Medulla oblongata (tissue), 1 donor: ENCODE measurements around the gene NTMT2.
A peak's percentile ranks its signal among the peaks of the same experiment; 100 is the strongest.
"Not testable (repeated sequence)": the region's sequence is repeated elsewhere in the genome, so short reads cannot be mapped to it uniquely, and the experiment has no call there.

ENCODE experiments used
- DNase-seq: peaks from one replicate; pipeline ENCODE4 v3.0.0-alpha.2; 2015; ENCODE audit errors: extremely low spot score

Gene NTMT2

DNA sequence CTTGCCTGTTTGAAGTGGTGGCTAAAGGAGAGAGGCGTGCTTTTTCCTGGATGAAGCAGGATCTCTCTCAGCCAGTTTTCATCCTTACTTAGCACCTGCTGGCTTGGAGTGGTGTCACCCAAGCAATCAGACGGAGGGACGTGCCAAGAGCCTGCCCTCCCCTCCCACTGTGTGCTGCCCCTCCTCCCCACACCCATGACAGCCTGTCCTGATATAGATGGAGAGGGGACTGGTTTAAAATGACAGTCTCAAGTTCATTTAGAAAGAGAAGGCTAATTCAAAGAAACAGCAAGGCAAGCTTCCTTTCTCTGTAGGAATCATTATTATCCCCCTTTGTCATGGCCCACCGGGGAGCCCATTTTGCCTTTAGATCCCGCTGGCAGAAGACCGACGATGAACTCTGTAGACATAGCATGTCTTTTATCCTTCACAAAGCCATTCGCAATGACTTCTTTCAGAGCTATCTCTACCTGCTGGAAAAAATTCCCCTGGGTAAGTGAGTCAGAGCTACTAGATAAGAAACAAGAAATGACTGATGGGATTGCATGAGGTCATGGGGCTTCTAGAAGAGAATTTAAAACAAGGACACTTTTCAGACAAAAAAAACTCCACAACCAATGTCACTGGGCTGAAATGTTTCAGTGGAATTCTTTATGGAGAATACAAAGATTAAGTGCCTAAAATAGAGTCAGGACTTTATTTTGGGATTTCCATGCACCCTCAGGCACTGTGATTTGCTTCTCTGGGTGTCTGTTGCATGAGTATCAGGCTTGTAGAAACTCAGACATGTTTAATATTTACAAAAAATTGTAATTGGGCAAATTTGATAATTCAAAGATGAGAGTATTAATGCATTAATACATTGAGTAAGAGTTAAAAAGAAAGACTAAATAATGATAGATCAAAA lies at the start of gene NTMT2:
TSS of gene NTMT2 (plus strand) at position 190 of the 907 bp plus-strand sequence. CDS start at position 339, 149 bp downstream.
- DNase-seq = no peak

DNA sequence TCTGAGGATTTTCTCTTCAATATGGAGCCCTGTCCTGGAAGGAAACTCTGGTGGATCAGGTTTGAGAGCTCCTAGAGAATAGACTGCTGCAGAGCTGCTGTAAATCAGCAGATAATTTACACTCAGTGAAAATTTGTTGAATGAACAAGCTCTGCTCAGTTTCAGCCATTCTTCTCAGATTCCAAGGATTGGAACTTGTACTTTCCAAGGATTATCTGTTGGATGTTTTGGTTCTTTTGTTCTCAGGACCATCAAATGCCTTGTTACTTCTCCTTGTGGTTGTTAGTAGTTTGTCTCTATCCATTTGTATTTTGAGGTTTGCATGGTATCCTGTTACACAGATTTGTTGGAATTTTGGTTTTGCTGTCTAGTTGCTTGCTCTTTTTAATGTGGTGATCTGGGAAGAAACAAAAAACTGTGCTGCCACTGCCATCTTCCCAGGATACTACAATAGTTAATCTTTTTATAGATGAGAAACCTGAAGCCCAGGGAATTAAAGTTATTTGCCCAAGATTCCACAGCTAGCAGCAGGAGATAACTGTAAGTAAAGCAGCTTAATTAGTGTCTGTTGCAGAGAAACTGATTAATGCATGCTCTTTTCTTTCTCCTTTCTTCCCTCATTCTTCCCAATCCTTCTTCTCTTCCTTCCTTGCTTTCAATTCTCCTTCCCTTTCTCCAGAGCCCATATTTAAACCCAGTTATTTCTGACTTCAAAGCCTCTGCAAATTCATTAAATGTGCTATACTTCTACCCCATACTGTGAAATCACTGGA lies 49.6 kb upstream of the NTMT2 start:
- DNase-seq = no peak

DNA sequence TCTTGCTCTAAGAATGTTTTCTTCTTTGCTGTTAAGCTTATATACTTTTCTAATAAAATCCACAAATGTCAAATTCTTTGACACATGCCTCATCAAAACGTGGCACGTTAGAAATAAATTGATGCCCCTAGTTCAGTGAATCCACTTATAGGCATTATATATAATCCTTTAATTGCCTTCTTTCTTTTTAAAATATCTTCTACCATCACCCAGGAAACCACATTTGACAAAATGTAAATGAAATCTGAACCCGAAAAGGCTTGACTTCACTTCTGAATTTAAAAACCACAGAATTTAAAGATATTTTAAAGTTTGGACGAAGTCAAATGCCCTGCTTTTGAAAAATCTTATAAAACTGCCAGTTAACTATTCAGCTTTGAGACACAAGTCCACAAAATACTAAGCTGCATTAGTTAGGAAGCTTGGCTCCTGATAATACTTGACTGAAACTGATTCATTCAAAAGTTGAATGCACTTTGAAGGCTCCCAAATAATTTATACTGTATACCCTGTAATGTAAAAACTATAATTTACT lies 48.9 kb upstream of the NTMT2 start:
- DNase-seq = no peak

DNA sequence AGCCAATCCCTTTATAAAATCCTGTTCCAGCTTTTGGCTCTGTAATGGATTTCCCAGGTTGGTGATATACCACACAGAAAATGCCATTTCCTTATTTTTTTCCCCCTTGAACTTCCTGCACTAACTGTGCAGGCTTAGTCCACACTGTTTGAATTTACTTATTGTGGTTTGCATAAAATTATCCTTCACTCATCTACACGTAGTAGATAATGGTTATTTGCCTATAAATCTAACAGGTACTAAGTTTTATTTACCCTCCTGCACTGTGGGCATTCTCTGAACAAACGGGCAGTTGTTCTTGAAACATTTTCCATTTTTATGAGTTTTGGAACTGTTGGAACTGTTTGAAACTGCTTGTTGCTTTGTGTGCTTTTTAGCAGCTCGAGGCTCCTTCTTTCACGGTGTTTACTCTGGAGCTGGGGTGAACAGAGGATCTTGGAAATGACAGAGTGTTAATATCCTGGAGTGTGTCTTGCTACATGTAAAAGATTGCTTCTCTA lies 48.3 kb upstream of the NTMT2 start:
- DNase-seq = no peak

DNA sequence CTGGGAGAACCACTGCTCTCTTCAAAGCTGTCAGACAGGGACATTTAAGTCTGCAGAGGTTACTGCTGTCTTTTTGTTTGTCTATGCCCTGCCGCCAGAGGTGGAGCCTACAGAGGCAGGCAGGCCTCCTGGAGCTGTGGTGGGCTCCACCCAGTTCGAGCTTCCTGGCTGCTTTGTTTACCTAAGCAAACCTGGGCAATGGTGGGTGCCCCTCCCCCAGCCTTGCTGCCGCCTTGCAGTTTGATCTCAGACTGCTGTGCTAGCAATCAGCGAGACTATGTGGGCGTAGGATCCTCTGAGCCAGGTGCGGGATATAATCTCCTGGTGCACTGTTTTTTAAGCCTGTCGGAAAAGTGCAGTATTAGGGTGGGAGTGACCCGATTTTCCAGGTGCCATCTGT lies 32.6 kb upstream of the NTMT2 start:
- DNase-seq = not testable (repeated sequence)

DNA sequence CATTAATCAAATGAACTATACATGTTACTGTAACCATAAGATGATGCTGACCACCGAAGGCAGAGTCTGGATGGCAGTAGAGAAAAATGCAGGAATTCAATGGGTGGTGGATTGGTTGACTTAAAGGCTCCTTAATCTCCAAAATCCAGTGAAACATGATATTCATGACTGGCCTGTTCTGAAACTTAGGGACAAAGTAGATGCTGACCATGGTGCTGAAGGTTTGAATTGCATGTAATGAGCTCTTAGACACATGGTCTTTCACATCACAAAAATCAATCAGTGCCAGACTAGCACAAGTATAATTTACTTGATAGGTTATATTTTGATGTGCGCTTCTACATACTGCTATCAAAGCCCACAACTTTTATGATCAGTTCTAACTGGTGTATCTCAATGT lies 30.9 kb upstream of the NTMT2 start:
- DNase-seq = no peak

DNA sequence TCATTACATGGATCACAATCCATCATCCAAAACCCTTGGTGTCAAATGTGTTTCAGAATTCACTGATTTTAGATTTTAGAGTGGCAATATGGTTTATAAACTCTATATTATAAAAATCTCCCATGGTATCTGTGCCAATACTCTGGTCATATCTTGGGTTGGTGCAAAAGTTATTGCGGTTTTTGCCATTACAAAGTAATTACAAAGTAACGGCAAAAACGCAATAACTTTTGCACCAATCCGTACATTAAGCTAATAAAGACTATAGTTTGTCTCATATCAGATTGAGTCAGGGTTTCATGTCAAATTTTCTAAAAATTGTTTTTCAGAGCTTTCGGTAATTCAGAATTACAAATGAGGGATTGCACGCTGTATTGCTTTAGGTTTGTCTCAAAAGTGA lies 23.4 kb upstream of the NTMT2 start:
- DNase-seq = no peak

DNA sequence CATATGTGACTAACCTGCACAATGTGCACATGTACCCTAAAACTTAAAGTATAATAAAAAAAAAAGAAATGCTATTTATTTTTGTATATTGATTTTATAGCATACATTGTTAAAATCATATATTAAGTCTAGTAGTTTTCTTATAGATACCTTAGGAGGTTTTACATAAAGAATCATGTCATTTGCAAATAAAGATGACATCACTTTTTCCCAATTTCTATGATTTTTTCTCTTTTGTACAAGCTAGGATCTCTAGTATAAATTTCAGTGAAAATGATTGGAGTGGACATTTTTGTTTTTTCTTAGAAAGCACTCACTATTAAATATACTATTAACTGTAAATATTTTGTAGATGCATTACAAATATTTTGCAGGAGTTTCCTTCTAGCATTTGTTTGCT lies 20.5 kb upstream of the NTMT2 start:
- no peak for DNase-seq

DNA sequence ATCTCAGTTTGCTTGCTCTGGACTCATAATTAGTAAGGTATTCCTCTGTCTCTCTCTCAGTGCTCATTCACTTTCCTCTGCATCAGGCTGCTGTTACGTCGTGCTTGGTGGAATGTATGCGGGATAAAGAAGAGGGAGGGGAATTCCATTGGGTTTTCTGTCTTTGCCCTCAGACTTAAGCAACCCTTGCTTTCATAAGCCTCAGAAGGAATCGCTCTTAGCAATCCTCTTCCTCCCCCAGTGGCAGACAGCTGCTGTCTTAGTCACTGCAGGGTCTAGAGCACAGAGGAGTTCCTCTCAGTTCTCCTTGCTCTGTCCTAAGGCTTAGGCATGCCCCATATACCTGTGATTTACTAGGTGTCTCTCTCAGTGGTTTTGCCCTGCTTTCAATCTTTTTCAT lies 19.1 kb upstream of the NTMT2 start:
- DNase-seq = no peak

DNA sequence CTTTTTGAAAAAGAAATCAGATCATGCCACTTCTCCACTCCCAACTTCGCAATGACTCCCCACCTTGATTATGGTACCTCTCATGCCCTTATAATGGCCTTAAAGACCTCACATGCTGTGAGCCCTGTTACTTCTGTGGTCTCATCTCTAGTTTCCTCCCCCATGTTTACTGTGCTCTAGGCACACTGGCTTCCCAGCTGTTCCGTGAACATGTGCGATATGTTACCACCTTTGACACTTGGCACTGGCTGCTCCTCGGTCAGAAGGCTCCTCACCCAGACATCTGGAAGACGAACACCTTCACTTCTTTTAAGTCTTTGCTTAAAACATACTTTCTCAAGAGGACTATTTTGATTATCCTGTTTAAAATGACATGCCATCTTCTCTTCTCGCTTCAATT lies 14.3 kb upstream of the NTMT2 start:
- DNase-seq = no peak

DNA sequence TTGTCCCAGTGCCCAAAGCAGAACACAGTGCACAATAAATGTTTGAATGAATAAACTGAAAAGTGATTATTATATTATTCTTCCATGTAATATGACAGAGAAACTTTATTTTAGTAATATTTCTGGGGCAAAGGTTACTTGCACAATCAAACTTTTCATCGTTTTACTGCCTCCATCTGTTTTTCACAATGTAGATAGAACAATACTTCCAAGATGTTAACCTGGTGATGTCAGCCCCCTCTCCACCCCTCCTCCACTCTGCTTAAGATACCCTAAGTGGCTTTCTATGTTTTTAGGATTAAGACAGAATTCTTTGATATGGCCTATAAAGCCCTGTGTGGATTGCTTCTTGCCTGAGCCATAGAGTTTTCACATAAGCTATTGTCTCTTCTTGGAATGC lies 13.8 kb upstream of the NTMT2 start:
- DNase-seq = no peak

DNA sequence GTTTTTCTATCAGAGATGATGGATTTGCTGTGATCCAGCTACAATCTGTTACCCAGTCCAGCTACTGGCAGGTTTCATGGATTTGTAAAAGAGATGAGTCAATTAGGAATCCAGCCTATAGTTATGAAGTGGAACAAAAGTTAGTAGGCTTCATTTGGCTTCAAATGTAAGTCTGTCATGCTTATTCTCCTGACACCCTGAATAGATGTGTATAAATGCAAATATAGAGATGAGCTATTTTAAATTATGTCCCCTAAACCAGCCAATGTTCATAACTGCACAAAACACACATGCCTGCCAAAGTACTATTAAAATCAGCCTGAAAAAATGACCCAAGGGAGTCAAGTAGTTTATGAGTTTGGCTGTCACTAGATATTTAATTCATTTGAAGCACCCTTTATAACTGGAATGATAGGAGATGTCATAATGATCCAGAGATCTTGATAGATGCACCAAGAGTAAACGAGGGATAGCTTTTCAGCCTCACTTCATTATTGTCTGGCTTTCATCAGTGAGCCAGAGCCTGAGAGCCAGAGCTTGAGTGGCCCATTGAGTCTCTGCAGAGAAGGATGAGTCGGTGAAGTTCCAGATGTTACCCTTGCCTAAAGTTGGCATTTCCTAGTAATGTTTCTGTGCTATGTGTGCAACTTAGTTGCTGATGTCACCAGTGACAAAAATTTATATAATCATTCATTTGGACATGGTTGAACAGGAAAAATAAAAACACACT lies 11.8 kb upstream of the NTMT2 start:
- DNase-seq = no peak

DNA sequence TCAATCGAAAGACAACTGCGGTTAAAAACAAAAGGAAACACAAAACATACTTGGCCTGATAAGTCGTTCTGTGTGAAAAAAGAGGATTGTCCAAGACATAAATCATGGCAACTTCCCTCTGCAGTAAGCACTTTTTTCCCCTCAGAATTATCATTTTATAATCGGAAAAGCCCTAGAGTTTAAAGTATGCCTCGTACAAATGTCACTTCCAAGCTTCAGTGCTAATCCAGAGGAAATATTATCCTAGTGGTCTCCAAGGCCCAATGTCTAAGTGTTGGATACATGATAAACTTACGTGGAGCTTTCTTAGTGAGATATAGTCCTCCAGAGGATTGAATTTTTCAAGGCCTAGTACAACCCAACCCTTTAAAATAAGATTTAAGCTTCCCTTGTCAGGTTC lies 11.2 kb upstream of the NTMT2 start:
- no peak for DNase-seq

DNA sequence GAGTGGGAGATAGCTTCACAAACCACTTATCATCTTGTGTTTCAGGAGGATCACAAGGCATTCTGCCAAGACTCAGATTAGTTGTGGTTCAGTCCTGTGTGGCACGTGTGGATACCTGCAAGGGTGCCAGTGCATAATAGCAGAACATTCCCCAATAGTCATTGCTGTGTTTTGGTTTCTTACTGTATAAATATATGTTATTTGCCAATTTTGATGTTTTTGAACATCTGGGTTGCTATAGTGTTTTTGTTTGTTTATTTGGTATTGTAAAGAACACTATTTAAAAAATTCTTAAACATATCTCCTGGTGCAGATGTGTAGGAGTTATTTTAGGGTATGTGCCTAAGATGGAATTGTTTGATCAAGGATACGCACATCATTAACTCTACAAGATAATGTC lies 5.4 kb upstream of the NTMT2 start:
- DNase-seq = no peak

DNA sequence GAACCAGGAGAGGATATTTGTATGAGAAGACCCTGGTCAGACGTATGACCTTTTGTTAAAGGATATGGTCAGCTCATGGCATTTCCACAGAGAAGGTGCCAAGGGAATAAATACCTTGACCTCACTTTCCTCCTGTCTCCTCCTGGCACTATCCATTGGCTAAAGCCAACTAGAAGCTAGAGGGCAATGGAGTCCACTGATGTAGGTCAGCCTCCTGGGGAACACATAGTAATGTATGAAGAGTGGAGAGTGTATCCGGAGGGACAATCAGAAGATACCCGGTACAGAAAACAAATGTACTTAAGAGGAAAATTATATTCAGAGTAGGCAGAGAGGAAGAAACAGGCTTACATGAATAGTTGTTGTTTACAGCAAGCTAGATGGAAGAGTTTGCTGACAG lies 698 bp upstream of the NTMT2 start:
- no peak for DNase-seq

DNA sequence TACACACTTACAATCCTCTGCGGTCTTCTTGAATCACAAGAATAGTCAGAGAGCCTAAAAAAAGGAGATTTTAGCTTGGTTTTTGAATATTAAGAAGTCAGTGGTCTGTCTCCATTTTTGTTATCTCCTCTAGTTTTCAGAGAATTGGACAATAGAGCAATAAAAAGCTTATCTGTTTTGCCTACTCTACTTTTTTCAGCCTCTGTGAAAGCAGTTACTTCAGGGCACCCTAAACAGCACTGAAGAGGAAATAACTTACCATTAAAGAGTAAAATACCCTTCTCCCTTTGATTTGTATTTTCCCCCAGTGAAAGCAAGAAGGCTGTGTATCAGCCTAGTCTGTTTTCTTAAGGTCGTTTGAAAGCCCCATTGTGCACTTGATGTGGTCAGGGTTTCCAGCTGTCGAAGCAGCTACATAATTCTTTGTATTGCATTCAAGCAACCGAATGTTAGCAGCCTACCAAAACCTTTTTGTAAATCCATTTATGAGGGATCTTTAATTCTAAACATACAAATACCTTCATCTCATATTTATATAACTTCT lies 1.0 kb downstream of the NTMT2 start:
- DNase-seq = peak; percentile 9

DNA sequence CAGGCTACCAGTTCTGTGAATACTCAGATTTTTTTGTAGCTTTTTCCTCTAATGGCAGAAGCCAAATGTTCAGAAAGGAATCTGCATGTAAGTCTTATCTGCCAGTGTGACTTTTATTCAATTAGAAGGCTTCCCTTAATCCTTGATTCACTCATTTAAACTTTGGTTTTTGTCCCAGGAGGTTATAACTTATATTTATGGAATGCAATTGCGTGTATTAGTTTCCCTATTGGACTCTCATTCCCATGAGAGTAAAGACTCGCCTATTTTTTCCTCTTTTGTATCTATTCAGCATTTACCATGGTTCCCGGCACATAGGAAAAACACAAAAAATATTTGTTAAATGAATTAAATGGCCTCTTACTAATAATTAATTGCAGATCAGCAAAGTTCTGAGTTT lies 3.5 kb downstream of the NTMT2 start:
- DNase-seq = no peak

DNA sequence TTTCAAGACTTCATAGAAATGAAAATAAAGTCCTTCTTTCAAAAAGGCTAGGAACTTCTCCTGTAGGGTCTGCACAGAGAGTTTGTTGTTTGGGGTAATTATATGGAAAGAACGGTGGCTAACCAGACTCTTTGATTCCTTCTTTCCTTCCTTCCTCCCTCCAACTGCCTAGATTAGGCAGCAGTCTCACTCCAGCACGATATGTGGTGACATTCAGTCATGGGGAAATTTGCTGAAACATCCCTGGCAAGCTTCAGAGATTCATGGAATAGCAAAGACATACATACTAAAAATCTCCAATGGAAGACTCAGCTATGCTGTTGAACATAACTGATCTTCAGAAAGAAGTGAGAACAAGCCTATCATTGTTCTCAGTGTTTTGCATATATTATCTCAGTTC lies 4.3 kb downstream of the NTMT2 start:
- no peak for DNase-seq

DNA sequence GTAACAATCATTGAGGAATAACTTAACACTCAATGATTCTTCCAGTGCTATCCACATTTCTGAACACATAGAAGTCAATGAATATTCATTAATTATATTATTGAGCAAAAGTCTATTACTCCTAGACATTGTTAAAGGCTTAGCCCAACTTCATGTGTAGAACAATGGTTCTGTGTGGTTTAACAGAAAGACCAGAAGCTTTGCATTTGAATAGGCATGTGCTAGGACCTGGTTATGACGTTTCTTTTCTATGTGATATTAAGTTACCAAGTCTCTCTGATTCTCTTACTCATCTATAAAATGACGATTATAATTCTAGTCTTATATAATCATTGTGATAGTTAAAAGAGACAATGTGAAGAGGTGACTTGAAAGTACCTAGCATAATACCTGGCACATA lies 5.2 kb downstream of the NTMT2 start:
- DNase-seq = no peak

DNA sequence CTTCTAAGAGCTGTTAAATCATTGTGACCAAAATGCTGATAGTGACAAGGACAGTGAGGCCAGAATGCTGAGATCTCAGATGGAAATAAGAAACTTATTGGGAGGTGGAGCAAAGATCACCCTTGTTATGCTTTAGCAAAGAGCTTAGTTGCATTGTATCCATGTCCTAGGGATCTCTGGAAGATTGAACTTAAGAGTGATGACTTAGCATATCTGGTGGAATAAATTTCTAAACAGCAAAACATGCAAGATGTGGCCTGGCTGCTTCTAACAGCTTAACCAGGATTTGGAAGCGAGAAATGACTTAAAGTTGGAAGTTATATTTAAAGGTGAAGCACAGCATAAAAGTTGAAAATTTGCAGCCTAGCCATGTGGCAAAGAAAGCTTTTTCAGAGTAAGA lies 7.7 kb downstream of the NTMT2 start:
- no peak for DNase-seq

DNA sequence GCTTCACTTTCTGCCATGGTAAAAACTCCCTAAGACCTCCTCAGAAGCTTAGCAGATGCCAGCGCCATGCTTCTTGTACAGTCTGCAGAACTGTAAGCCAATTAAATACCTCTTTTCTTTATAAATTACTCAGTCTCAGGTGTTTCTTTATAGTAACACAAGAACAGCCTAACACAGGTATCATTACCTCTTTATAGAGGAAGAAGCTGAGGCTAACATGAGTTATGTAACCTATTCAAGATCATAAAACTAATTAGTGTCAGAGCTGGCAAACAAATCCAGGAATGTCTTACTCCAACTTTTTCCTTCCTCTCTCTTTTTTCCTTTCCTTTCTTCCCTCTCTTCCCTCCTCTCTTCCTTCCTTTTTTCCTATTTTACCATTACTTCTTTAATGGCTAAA lies 9.3 kb downstream of the NTMT2 start:
- no peak for DNase-seq

DNA sequence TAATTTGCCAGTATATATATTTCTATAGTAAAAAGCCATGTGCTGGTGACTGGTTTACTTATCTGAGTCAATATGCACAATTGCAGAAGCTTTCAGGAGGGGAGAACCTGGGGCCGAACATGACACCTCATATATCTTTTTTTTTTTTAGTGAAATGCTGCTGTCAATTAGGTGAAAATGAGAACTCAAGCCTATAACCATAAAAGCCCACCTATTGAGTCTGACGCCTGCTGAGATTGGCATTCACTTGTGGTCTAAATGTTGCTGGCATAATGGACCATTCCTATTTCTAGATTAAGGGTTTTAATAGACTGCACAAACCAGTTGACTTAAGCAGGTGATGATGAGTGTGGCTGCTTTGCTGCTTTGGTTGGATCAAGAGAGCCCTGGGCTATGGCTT lies 10.8 kb downstream of the NTMT2 start:
- DNase-seq = no peak
